ENCODE data around the gene RETREG1.

- TF ChIP-seq CTCF (tag by site-specific recombination; IDR thresholded peaks at IDR 0.05) (no peak), ZNF354C (tag by site-specific recombination; IDR thresholded peaks at IDR 0.05; ENCODE audit: borderline replicate concordance, low read depth) (no peak), ZNF561 (tag by site-specific recombination; IDR thresholded peaks at IDR 0.05; ENCODE audit: borderline replicate concordance) (no peak), PBX3 (CRISPR knock-in tag; IDR thresholded peaks at IDR 0.05) (no peak), ZNF544 (tag by site-specific recombination; IDR thresholded peaks at IDR 0.05) (no peak)
Measured at GRCh38 chr5:16536818-16537217, 80.0 kb downstream of the RETREG1 start.
